NCI-H2081 (cell line): Measurements from ENCODE around the gene SALL1.

Experiments
- DNase-seq, 2 experiments: peaks; one replicate each; lab custom pipeline; 2025; lab: John Stamatoyannopoulos, UW

SALL1 gene

DNA sequence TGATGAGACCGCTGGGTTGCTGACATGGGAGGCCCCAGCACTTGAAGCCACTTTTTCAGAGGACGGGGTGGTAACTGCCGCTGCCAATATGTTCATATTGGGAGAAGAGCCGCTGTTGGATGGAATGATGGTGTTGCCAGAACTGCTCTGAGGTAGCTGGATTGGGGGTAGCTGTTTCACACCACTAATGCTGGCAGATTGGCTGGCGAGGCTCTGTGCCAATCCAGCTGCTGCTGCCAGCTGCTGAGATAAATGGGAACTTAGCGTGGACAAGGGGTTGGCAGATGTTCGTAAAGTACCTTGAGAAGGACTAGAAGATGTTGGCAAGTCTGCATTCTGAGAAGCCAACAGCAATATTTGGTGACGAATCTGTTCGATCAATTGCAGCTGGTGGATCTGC, 10.0 kb downstream of the SALL1 start:
- no peak for DNase-seq

DNA sequence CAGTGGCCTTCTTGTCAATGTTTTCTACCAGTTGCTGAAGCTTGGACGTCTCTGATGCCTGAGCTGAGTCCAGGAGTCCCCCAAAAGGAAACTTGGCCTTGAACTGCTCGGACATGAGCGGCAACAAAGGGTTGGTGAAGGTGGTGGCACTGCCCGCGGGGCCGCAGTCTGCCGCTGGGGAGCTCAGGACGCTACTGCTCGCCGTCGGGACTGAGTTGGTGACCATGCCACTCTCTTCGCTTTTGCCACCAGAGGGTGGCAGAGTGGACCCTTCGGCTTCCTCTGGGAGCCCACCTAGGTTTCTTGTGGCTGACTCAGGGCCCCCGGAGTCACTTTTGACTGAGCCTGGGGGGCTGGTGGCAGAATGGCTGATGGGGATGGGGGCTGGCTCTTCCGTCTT, 11.0 kb downstream of the SALL1 start:
- no peak for DNase-seq

- no peak for DNase-seq
Measured at GRCh38 chr16:51139568-51139967, 11.5 kb downstream of the SALL1 start.

GRCh38 chr16:51138178-51138577, 12.9 kb downstream of the SALL1 start:
- no peak for DNase-seq

- no peak for DNase-seq
Measured at GRCh38 chr16:51137097-51137496, 14.0 kb downstream of the SALL1 start.

- no peak for DNase-seq
Measured at GRCh38 chr16:51134876-51135275, 16.2 kb downstream of the SALL1 start.

- DNase-seq = no peak
Measured at GRCh38 chr16:51134269-51134812, 16.7 kb downstream of the SALL1 start.

DNA sequence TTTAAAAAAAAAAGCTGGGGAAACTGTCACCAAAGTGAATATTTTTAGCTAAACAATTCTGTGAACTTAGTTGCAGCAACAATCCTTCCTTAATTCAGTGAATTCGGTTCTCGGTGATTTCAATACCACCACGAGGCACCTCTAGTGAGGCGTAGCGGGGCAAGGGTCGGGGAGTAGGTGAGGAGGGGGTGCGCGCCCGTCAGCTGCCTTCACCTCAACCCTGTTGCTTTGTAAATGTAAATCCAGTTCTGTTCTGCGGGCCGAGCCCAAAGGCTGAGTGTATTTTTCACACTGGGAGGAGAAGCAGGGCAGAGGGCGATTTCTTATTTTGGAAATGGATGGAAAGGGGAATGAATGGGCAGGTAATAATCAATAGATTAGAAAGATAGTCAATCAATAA, 17.4 kb downstream of the SALL1 start:
- DNase-seq = no peak

GRCh38 chr16:51133183-51133582, 17.9 kb downstream of the SALL1 start:
- DNase-seq = no peak

- DNase-seq = no peak
Measured at GRCh38 chr16:51132490-51133115, 18.5 kb downstream of the SALL1 start.

- DNase-seq = no peak
Measured at GRCh38 chr16:51131619-51132018, 19.5 kb downstream of the SALL1 start.

DNA sequence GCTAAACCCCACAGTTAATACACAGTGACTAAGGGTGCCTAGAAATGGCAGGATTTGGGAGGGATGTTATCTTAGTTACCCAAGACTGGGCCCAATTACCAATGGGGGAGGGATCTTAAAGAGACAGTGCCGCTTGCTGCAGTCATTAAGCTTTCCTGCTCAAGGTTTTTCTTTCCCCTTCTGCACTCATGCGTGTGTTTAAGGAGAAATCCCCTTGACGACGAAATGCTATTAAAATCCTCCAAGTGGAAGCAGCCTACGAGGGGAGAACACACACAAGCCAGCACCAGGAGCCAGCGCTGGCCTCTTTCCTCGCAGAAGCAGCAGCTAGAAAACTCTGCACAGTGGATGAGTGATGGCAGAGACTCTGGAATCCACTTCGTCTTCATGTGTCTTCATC, 22.0 kb downstream of the SALL1 start:
- DNase-seq = no peak

DNA sequence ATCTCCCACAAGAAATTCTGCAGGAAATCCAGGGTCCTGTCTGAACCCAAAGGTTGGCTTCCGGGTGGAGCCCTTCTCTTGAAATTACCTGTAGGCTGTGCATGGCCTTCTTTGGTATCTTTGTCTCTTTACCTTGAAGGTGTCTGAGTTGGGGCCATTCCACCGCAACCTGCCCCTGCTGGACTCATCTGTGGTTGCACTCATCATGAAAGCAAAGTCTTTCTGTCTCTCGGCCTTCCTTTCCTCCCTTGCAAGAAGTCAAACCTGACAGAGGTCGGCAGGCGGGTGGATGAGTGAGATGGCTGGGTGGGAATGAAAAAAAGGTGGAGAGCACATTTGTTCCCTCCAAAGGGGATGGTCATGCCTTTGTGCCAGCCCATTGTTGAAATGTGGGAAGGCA, 25.1 kb downstream of the SALL1 start:
- no peak for DNase-seq

GRCh38 chr16:51124896-51125295, 26.2 kb downstream of the SALL1 start:
- no peak for DNase-seq

DNA sequence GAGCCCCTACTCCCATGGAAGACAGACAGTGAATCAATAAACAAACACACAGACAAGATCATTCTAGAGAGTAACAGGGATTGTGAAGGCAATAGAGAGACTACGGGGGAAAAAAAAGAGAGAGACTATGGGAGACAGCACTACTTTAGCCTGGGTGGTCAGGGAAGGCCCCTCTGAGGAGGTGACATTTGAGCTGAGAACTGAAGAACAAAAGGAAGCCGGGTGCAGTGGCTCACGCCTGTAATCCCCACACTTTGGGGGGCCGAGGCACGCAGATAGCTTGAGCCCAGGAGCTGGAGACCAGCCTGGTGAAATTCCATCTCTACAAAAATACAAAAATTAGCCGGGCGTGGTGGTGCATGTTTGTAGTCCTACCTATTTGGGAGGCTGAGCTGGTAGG, 29.2 kb downstream of the SALL1 start:
- no peak for DNase-seq

GRCh38 chr16:51120730-51121347, 30.2 kb downstream of the SALL1 start:
- DNase-seq = no peak

DNA sequence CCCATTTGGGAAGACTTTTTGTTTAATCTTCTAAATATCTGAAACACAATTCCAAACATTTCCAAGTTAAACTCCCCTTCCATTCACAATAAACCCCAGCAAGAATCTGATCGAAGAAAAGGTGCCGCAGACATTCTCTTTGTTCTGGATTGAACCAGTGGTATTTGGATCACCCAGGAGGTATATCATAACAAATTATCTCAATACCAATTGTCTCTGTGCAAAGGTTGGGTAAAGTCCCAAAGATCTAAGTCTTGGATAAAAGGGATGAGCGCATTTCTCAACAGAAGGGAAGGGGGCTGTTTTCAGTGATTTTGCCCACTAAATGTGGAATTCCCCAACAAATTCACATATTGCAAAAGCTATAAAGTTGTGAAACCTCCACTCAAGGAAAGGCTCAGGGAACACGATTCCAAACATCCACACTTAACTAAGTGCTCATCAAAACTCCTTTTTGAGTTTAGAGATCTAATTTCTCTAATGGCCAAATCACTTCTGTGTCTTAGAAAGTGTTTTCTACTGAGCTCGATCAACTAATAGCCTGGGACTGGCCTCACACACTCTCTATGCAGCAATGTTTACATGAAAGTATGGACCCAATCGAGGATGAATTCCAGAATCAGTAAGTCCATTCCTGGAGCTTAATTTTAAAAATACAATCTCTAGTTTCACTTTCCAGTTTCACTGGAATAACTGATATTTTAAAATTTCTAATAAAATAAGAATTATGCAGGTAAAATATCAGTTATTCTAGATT, 30.9 kb downstream of the SALL1 start:
- no peak for DNase-seq

DNA sequence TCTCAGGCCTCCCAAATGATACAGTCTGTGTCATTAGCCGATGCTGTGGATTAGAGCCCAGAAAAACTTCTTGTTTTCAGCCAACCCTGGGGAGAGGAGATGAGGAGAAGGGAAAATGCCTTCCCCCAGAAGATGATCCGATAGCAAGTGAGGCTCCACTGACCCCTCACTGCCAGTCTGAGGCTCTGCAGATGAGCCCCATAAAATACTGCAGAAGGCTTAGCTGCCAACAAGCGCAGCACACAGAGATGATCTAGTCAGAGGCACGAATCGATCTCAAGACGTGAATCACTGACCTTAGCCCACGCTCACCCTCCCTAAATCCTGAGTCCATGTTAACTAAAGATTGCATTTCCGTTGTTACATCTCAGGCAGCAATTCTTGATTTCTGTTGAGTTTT, 31.5 kb downstream of the SALL1 start:
- no peak for DNase-seq

GRCh38 chr16:51116353-51116752, 34.7 kb downstream of the SALL1 start:
- DNase-seq = no peak

GRCh38 chr16:51114382-51114781, 36.7 kb downstream of the SALL1 start:
- no peak for DNase-seq

DNA sequence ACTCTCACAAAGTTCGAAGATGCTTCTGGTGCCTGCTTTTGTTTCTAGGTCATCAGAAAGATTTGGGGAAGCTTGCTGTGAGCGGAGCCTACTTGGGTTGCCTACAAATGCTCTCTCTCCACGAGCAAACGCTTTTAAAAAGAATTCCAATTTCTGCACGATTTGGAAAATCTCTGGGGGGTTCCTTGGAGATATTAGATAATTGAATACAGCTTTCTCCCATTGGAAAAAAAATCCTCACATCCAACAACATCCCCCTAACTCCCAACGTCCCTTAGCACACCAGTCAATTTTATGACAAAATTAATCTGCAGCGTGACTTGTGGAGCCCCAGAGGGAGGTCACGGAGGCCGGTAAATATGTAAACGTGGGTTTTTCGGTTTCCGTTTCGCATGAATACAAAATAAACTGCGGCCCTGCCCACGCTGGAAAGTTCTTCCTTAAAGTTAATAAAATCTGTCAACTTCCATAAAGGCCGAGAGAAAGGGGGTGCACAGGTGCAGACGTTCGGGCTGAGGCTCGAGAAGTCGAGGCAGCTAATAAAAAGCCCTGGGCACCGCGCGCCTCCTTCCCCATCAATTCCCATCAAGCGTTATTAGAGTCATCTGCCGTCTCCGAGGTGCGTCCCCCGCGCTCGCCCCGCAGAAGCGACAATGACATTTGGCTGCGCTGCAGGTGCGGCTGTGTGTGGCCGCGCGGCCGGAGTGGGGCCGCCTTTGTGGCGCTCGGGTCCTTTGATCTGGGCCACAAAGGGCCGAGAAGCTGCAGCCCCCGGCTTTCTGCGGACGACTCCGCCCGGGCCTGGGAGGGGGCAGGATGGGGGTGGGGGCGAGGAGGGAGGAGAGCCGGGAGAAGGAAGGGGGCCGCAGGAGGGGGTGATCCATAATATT, 37.6 kb downstream of the SALL1 start:
- no peak for DNase-seq

DNA sequence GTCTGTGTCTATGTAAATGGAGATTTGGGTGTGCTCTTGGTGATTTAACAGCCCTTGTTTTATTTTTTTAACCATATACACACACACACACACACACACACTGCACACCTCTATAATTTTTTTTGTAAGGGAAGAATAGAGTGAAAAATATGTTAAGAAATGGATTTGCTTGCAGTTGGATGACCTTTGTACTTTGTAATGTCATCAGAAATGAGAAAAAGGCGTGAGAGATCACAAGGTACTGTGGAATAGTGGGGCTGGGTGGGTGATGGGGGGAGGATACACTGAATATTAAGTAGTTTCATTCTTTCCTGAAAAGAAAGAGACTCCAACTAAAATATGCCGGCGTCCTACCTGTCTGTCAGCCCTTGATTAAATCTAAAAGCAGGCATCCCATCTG, 38.7 kb downstream of the SALL1 start:
- DNase-seq = no peak
